ENCODE measurements around the gene FBXL13. TPM values are rescaled to one million over a fixed set of nuclear protein-coding genes. Genes with fewer than 3 reads are reported as not detected.

The FBXL13 gene
- total and polyA plus RNA-seq, 2 of the 8 experiments (the other 6 are each of a cell fraction or from before 2014, with no cell fraction given): 1.2 to 2.8 TPM

GRCh38 chr7:102892631-102893278 lies 181.8 kb downstream of the FBXL13 start:
- Histone ChIP-seq H4K8ac (ENCODE audit: extremely low read depth, insufficient read depth, low read length) (no peak overlapping the region), H2BK15ac (ENCODE audit: low read length) (no peak overlapping the region), H2AK5ac (ENCODE audit: low read depth, low read length) (no peak overlapping the region), H3K9ac (replicated peaks in 1 of 4; ENCODE audit: extremely low read depth in 1 of 4, low read depth in 3 of 4, low read length in 3 of 4) (no peak overlapping the region), H3K23me2 (ENCODE audit: low read depth, low read length) (no peaks in the 10 kb centered on the region), H3K79me2 (ENCODE audit: control insufficient read depth in 1 of 2, insufficient read depth in 2 of 2, low read length in 2 of 2) (no peaks in the 10 kb centered on the region), H3K18ac (ENCODE audit: extremely low read depth, low read length) (no peak overlapping the region), H3K9me3 (ENCODE audit: insufficient read depth in 2 of 2, low read depth in 1 of 2, low read length in 1 of 2) (no peaks in the 10 kb centered on the region), H3K79me1 (ENCODE audit: low read depth, low read length) (no peaks in the 10 kb centered on the region), H3K27me3 (replicated peaks in 1 of 4; ENCODE audit: control insufficient read depth in 3 of 4, extremely low read depth in 1 of 4, insufficient read depth in 3 of 4, low read length in 3 of 4) (no peaks in the 10 kb centered on the region; a peak in 1 of 7 replicates), H3K4me1 (replicated peaks in 1 of 4; ENCODE audit: control insufficient read depth in 3 of 4, insufficient read depth in 4 of 4, low read length in 3 of 4) (no peaks in the 10 kb centered on the region), H3K56ac (replicated peaks; ENCODE audit: insufficient read length, low read depth, low read length) (no peak overlapping the region), H3K4me2 (ENCODE audit: insufficient read depth in 1 of 2, low read depth in 2 of 2, low read length in 2 of 2) (no peak overlapping the region), H3K36me3 (ENCODE audit: control insufficient read depth in 2 of 4, insufficient read depth in 4 of 4, low read length in 3 of 4) (no peaks in the 10 kb centered on the region), H2BK120ac (replicated peaks; ENCODE audit: low read depth, low read length) (no peak overlapping the region), H3K23ac (ENCODE audit: insufficient read length) (no peak overlapping the region), H2BK12ac (ENCODE audit: low read depth, low read length) (no peak overlapping the region), H2AFZ (ENCODE audit: low read length) (no peak overlapping the region), H4K20me1 (replicated peaks in 1 of 2; ENCODE audit: control insufficient read depth in 1 of 2, insufficient read depth in 2 of 2, low read length in 2 of 2) (no peaks in the 10 kb centered on the region), H3K4me3 (ENCODE audit: extremely low read depth in 1 of 4, insufficient read depth in 2 of 4, low read depth in 3 of 4, low read length in 4 of 4) (no peak overlapping the region), H2BK5ac (ENCODE audit: low read depth, low read length) (no peak overlapping the region), H4K5ac (ENCODE audit: insufficient read length, low read depth, low read length) (no peak overlapping the region), H4K91ac (replicated peaks; ENCODE audit: insufficient read length, low read length) (no peak overlapping the region), H3K4ac (replicated peaks; ENCODE audit: insufficient read length, low read depth, low read length) (no peak overlapping the region), H3K14ac (ENCODE audit: insufficient read length) (no peak overlapping the region), H3K27ac (ENCODE audit: low read depth, low read length) (no peak overlapping the region), H2BK20ac (ENCODE audit: low read length) (no peak overlapping the region)
- DNase-seq (ENCODE audit: low read depth in 1 of 2, low spot score in 2 of 2): no peak
- TF ChIP-seq HDAC6 (IDR thresholded peaks at IDR 0.05; ENCODE audit: low read depth, low read length) (no peak), CHD2 (IDR thresholded peaks at IDR 0.05; ENCODE audit: low read length) (no peak), SIN3A (conservative IDR thresholded peaks at IDR 0.05 in 1 of 2, IDR thresholded peaks at IDR 0.05 in 1 of 2; ENCODE audit: low read depth in 1 of 2, low read length in 2 of 2) (no peak), CTCF (IDR thresholded peaks at IDR 0.05; ENCODE audit: control extremely low read depth in 1 of 3, insufficient read depth in 1 of 3, low read depth in 1 of 3, low read length in 3 of 3) (no peak)
- POLR2A ChIA-PET (ENCODE audit: partially characterized antibody): no interaction called here
- CTCF ChIA-PET (ENCODE audit: partially characterized antibody): interaction anchor here (0.6 kb wide), 1 partner anchor 504 kb away, joined by 4 read pairs; no protein-coding TSS in a partner anchor
- FAIRE-seq: no peak
- WGBS, 2 experiments (ENCODE audit: extremely low coverage in 1 of 2, insufficient coverage in 1 of 2, insufficient read length in 1 of 2, insufficient replicate concordance in 2 of 2, low coverage in 1 of 2, low lambda C conversion rate in 2 of 2, missing lambda C conversion rate in 1 of 2): 94% methylated on average over 1 of the region's 1 CpG; no CpG with 5 or more reads in 1 of the 2 experiments

All from H1 (cell line).